ENCODE measurements around the gene MCOLN1.

GRCh38 chr19:7521551-7522071, 813 bp upstream of the MCOLN1 start:
- no peak for TF ChIP-seq CTCF (IDR thresholded peaks at IDR 0.05)
- TF ChIP-seq POLR2A (IDR thresholded peaks at IDR 0.05) = no peak

Measured in thyroid gland (tissue), 4 donors.